BJ (cell line): ENCODE measurements around the gene STXBP6. TPM values are rescaled to one million over a fixed set of nuclear protein-coding genes. Genes with fewer than 3 reads are reported as not detected.

Experiments
- CTCF ChIA-PET: fragments of 350-600 bp; formaldehyde crosslinking; extraction: SDS; loops from one replicate; lab custom pipeline; 2021; ENCODE audit warnings: antibody characterized with exemption, inconsistent platforms; lab: Yijun Ruan, JAX
- POLR2A ChIA-PET: fragments of 300-600 bp; sonication (Branson Sonifier 250); formaldehyde crosslinking; extraction: SDS; loops from one replicate; lab custom pipeline; 2021; ENCODE audit warnings: antibody characterized with exemption; lab: Charles Lee
- DNase-seq: peaks from one replicate; pipeline ENCODE4 v3.0.0-alpha.2; 2011; ENCODE audit warnings: low read depth
- H3K27me3 ChIP-seq: 2 replicates; pipeline ENCODE4 v1.6.0; 2011; ENCODE audit warnings: low read length; ENCODE audit not compliant: control insufficient read depth, insufficient read depth
- H3K36me3 ChIP-seq: 2 replicates; pipeline ENCODE4 v1.5.1; 2011; ENCODE audit warnings: low read length; ENCODE audit not compliant: control insufficient read depth, insufficient read depth
- H3K4me3 ChIP-seq: 2 replicates; pipeline ENCODE4 v1.5.1; 2011; ENCODE audit warnings: low read depth, mild to moderate bottlenecking, control low read depth, low read length
- polyA plus RNA-seq: library from polyadenylated mRNA; depleted of rRNA; stranded (reverse); fragments of >200 nt; gene quantifications from 2 replicates; pipeline ENCODE4 v1.2.3, GENCODE V29; 2011
- TF ChIP-seq, protein P1 (sequence below): IDR thresholded peaks from 2 replicates; pipeline ENCODE4 v1.5.1; 2011; ENCODE audit warnings: low read depth, mild to moderate bottlenecking, control low read depth, inconsistent platforms, low read length, moderate library complexity; ENCODE audit not compliant: insufficient read depth

The STXBP6 gene
- polyA plus RNA-seq, 1 experiment: 12.1 TPM

- H3K4me3 ChIP-seq: no peak overlapping the region
- TF ChIP-seq, protein P1, sequence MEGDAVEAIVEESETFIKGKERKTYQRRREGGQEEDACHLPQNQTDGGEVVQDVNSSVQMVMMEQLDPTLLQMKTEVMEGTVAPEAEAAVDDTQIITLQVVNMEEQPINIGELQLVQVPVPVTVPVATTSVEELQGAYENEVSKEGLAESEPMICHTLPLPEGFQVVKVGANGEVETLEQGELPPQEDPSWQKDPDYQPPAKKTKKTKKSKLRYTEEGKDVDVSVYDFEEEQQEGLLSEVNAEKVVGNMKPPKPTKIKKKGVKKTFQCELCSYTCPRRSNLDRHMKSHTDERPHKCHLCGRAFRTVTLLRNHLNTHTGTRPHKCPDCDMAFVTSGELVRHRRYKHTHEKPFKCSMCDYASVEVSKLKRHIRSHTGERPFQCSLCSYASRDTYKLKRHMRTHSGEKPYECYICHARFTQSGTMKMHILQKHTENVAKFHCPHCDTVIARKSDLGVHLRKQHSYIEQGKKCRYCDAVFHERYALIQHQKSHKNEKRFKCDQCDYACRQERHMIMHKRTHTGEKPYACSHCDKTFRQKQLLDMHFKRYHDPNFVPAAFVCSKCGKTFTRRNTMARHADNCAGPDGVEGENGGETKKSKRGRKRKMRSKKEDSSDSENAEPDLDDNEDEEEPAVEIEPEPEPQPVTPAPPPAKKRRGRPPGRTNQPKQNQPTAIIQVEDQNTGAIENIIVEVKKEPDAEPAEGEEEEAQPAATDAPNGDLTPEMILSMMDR: no peak
- no peaks in the 10 kb centered on the region for H3K36me3 ChIP-seq
- DNase-seq: no peak
- no peaks in the 10 kb centered on the region for H3K27me3 ChIP-seq
- POLR2A ChIA-PET: no interaction called here
- CTCF ChIA-PET: interaction anchor here (1.3 kb wide), 1 partner anchor 237 kb away, joined by 3 read pairs; no protein-coding TSS in a partner anchor
These were observed 154.3 kb downstream of the STXBP6 start for GRCh38 chr14:24895622-24896021.

DNA sequence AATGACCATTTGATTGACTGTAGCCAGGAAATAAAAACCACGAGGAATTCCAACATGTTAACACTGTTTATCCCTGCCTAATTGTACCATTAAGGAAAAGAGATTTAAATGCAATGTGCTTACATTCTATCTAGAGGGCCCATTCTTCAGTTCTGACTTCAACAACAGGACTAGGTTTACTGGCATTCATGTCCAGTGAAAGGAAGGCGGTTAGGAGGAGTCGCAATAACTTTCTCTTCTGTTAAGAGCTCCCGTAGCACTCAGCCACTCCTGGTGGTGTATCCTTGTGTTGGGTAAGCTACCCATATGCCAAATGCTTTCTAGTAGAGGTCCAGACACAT, 154.7 kb downstream of the STXBP6 start:
- ChIA-PET POLR2A (no interaction called here), CTCF (interaction anchor here (1.3 kb wide), 1 partner anchor 238 kb away, joined by 3 read pairs; no protein-coding TSS in a partner anchor)
- no peak for DNase-seq
- Histone ChIP-seq H3K36me3 (no peaks in the 10 kb centered on the region), H3K4me3 (no peak overlapping the region), H3K27me3 (no peaks in the 10 kb centered on the region)
- TF ChIP-seq, protein P1: no peak

DNA sequence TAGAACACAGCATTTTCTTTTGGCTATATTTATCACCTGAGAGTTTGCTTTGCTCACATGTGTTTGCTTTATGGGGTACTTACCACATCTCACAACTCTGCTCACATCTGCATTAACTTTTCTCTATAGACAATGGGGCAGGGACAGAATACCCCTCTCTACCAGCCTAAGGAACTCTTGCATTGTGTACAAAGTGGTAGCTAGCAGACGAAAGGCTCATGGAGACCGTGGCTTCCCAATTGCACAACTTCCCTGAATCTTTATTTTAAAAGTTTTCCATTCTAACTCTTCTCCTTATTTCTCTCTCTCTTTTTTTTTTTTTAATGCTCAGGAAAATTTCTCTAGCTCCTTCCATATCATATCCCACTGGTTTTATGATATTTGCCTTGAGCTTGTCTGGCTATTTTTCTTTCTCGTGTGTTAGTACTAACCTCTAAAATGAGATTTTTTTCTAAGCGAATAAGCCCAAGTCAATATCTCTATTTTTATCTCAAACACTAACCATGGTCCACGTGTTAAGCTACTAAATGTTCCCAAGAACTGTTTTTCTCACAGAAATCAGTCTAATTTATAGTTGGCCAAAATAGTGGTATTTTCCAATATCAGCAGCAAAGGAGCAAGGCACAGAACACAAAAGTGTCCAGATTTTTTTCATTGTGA, 155.2 kb downstream of the STXBP6 start:
- ChIA-PET CTCF (no interaction called here), POLR2A (no interaction called here)
- Histone ChIP-seq H3K36me3 (no peaks in the 10 kb centered on the region), H3K27me3 (no peaks in the 10 kb centered on the region), H3K4me3 (no peak overlapping the region)
- TF ChIP-seq, protein P1: no peak
- DNase-seq: no peak

DNA sequence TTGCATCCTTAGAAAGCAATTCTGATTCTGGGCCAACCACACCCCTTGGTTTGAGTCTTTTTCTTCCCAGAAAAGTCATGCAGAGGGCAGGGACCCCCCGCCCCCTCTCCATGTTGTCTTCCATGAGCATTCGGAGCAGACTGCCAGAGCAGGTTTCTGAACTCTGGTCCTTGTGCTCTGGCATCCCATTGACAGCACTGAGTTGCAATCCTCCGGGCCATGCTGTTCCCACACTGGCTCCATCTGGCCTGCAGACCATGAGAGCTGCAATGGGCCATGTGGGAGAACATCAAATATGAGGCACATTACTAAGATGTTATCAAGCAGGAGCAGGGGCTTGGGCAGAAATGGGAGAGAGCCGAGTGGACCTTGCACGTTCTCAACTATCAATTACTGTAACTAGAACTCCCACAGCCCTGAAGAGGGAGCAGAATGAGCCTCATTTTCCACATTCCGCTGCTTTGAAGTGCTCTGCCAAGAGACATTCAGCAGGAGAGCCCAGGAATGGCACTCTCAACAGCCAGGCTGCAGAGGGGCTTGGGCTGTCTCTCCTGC, 157.4 kb downstream of the STXBP6 start:
- DNase-seq: no peak
- H3K36me3 ChIP-seq: no peaks in the 10 kb centered on the region
- TF ChIP-seq, protein P1: no peak
- POLR2A ChIA-PET: interaction anchor here (0.7 kb wide), 1 partner anchor 155 kb away, joined by 3 read pairs; no protein-coding TSS in a partner anchor
- H3K4me3 ChIP-seq: no peak overlapping the region
- CTCF ChIA-PET: no interaction called here
- no peaks in the 10 kb centered on the region for H3K27me3 ChIP-seq

GRCh38 chr14:24891987-24892496, 157.9 kb downstream of the STXBP6 start:
- ChIA-PET CTCF (no interaction called here), POLR2A (interaction anchor here (0.7 kb wide), 1 partner anchor 156 kb away, joined by 3 read pairs; no protein-coding TSS in a partner anchor)
- H3K36me3 ChIP-seq: no peaks in the 10 kb centered on the region
- no peak overlapping the region for H3K4me3 ChIP-seq
- no peaks in the 10 kb centered on the region for H3K27me3 ChIP-seq
- TF ChIP-seq, protein P1: no peak
- DNase-seq: no peak
